NT2/D1 (cell line): ENCODE measurements around the gene LDLRAD3.

Experiments used
- DNase-seq: peaks from one replicate; pipeline ENCODE4 v3.0.0-alpha.2; 2011; ENCODE audit warnings: low read depth, low spot score
- H3K27me3 ChIP-seq: 2 replicates; pipeline ENCODE4 v1.6.0; 2011; ENCODE audit warnings: mild to moderate bottlenecking; ENCODE audit not compliant: insufficient read length, insufficient read depth
- H3K36me3 ChIP-seq: 2 replicates; pipeline ENCODE4 v1.6.1; 2011; ENCODE audit warnings: mild to moderate bottlenecking, low read length, mixed read lengths; ENCODE audit not compliant: insufficient read depth, insufficient read length
- H3K4me1 ChIP-seq: 2 replicates; pipeline ENCODE4 v1.5.1; 2011; ENCODE audit not compliant: insufficient read depth, insufficient read length
- H3K4me3 ChIP-seq: 2 replicates; pipeline ENCODE4 v1.5.1; 2011; ENCODE audit warnings: low read depth; ENCODE audit not compliant: insufficient read length
- H3K9ac ChIP-seq: 2 replicates; pipeline ENCODE4 v1.6.0; 2011; ENCODE audit warnings: low read depth; ENCODE audit not compliant: insufficient read length
- H3K9me3 ChIP-seq: 2 replicates; pipeline ENCODE4 v1.5.1; 2011; ENCODE audit warnings: mild to moderate bottlenecking, low read length; ENCODE audit not compliant: insufficient read depth
- SUZ12 ChIP-seq: IDR thresholded peaks from 2 replicates; pipeline ENCODE4 v1.6.1; 2011; ENCODE audit not compliant: insufficient read length, insufficient read depth; ENCODE audit errors: extremely low read depth
- YY1 ChIP-seq: IDR thresholded peaks from 2 replicates; pipeline ENCODE4 v1.6.1; 2011; ENCODE audit not compliant: insufficient read length, insufficient read depth
- ZNF274 ChIP-seq: IDR thresholded peaks from 2 replicates; pipeline ENCODE4 v1.6.1; 2011; ENCODE audit warnings: mild to moderate bottlenecking, low read depth, low read length

Gene LDLRAD3

DNA sequence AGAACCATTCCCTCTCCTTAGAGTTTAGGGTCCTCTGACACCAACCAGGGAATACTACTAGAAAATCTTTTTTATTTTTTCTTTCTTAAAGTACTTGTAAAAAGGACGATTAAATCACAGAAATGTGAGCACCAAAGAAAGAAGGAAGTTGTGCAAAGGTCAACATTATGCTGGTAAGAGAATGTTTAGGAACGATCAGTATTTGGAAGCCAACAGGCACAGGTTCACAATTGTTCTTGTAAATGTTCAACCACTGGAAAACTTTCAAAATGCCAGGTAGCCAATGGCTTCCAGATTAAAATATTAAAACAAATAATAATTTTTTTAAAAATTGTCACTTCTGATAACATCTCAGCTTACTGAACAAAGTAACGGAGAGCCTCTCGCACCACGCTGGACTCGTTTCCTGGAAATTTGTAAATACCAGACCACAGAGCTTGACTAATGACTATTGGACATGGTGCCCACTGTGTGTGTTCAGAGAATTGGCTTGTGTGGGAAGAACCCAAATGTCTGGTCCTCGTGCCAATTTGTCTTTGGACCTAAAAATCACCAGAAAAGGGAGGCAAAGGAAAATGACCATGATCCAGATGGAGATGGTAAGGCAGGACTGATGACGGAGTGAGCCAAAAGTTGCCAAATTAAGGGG lies 324.6 kb downstream of the LDLRAD3 start:
- DNase-seq, result no peak
- no peak overlapping the region for H3K4me3 ChIP-seq
- H3K36me3 ChIP-seq, result peaks cover 19% of the 10 kb centered on the region
- no peaks in the 10 kb centered on the region for H3K27me3 ChIP-seq
- H3K9ac ChIP-seq, result no peak overlapping the region
- H3K4me1 ChIP-seq, result no peaks in the 10 kb centered on the region
- no peaks in the 10 kb centered on the region for H3K9me3 ChIP-seq
- TF ChIP-seq ZNF274 (no peak), YY1 (no peak), SUZ12 (no peak)

DNA sequence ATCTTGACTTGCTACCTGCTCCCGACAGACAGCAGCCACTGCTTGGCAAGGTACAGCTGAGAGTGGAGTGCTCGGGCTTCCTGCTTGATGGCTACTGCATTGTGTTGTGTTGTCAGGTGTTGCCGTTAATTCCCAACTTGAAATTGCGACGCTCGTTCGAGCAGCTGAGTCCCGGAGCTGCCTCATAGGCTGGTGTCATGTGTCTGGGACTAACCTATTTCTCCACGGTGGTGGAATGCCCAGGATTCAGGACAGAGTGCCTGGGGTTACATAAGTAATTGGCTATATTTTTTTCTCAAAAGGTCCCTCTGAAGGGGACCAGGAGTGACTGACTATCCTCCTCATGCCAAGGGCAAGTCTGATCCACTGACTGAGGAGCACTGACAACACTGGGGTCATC lies 326.8 kb downstream of the LDLRAD3 start:
- DNase-seq, result no peak
- H3K4me1 ChIP-seq, result no peaks in the 10 kb centered on the region
- TF ChIP-seq SUZ12 (no peak), YY1 (no peak), ZNF274 (no peak)
- no peak overlapping the region for H3K9ac ChIP-seq
- H3K36me3 ChIP-seq, result peaks cover 32% of the 10 kb centered on the region
- H3K4me3 ChIP-seq, result no peak overlapping the region
- H3K27me3 ChIP-seq, result no peaks in the 10 kb centered on the region
- H3K9me3 ChIP-seq, result no peaks in the 10 kb centered on the region

DNA sequence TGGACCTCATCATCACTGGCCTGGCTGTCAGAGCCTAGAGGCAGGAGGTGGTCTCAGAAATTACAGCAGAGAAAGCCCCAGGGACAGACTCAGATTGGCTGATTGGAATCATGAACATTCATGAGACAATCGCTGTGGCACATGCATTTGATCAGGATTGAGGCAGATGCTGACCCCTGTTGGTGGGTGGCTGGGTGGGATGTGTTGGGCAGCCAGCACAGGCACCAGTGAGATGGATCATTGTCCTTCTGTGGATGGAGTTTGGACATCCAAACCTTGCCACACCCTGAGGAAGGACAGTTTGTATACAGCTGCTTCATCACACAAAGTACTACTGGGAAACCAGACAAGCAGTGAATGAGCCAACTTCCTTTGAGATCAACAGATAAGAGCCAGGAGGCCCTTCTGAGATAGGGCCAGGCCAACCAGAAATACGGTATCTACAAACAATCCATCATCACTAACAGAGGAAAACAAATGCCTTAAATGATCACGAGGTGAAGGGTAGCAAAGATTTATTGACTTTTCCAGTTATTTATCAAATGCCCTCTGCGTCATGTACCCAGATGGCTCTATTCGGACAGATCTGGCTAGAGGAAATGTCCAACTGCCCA lies 328.0 kb downstream of the LDLRAD3 start:
- no peak for DNase-seq

DNA sequence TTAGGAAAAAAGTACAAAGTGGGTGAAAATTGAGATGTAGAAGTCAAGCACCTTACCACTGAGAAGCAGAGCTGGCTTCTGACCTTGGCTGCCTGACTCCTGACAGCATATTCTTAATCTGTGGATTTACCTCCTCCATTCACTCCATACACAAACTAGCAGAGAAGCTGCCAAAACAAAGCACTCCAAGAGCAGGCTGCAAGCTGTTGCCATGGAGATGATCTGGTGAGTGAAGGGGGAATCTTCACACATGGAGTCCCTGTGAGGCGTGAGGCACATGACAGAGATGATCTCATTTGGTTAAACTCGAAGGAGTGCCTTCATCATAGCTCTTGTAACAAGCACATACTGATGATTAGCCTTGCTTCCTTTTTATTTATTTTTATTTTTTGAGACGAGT lies 329.2 kb downstream of the LDLRAD3 start:
- TF ChIP-seq ZNF274 (no peak), SUZ12 (no peak), YY1 (no peak)
- no peak for DNase-seq
- no peaks in the 10 kb centered on the region for H3K4me1 ChIP-seq
- H3K27me3 ChIP-seq, result no peaks in the 10 kb centered on the region
- no peak overlapping the region for H3K9ac ChIP-seq
- H3K9me3 ChIP-seq, result no peaks in the 10 kb centered on the region
- H3K4me3 ChIP-seq, result no peak overlapping the region
- peaks cover 38% of the 10 kb centered on the region for H3K36me3 ChIP-seq

More for the DNA sequence above, 328.0 kb downstream of the LDLRAD3 start:
- no peaks in the 10 kb centered on the region for H3K9me3 ChIP-seq
- H3K9ac ChIP-seq, result no peak overlapping the region
- no peaks in the 10 kb centered on the region for H3K27me3 ChIP-seq
- TF ChIP-seq YY1 (no peak), SUZ12 (no peak), ZNF274 (no peak)
- peaks cover 38% of the 10 kb centered on the region for H3K36me3 ChIP-seq
- H3K4me1 ChIP-seq, result no peaks in the 10 kb centered on the region
- no peak overlapping the region for H3K4me3 ChIP-seq

- Histone ChIP-seq H3K4me3 (no peak overlapping the region), H3K27me3 (no peaks in the 10 kb centered on the region), H3K9me3 (no peaks in the 10 kb centered on the region), H3K36me3 (peaks cover 46% of the 10 kb centered on the region), H3K9ac (no peak overlapping the region), H3K4me1 (no peaks in the 10 kb centered on the region)
- no peak for TF ChIP-seq SUZ12
- TF ChIP-seq YY1, result no peak
- TF ChIP-seq ZNF274, result no peak
- DNase-seq, result no peak
These were observed 330.6 kb downstream of the LDLRAD3 start for GRCh38 chr11:36274414-36274813.

- no peak overlapping the region for H3K4me3 ChIP-seq
- TF ChIP-seq YY1, result no peak
- no peak for TF ChIP-seq SUZ12
- no peak for TF ChIP-seq ZNF274
These were observed 334.8 kb downstream of the LDLRAD3 start for GRCh38 chr11:36278531-36279282.

GRCh38 chr11:36280531-36280930 lies 336.7 kb downstream of the LDLRAD3 start:
- H3K9ac ChIP-seq, result no peak overlapping the region

More at GRCh38 chr11:36278531-36279282, 334.8 kb downstream of the LDLRAD3 start:
- no peak overlapping the region for H3K9ac ChIP-seq
- peaks cover 27% of the 10 kb centered on the region for H3K36me3 ChIP-seq
- H3K9me3 ChIP-seq, result no peaks in the 10 kb centered on the region
- no peaks in the 10 kb centered on the region for H3K27me3 ChIP-seq
- H3K4me1 ChIP-seq, result no peaks in the 10 kb centered on the region
- DNase-seq, result no peak

More at GRCh38 chr11:36280531-36280930, 336.7 kb downstream of the LDLRAD3 start:
- H3K27me3 ChIP-seq, result no peaks in the 10 kb centered on the region
- H3K36me3 ChIP-seq, result peaks cover 16% of the 10 kb centered on the region
- DNase-seq, result no peak
- no peaks in the 10 kb centered on the region for H3K9me3 ChIP-seq
- no peak overlapping the region for H3K4me3 ChIP-seq
- no peaks in the 10 kb centered on the region for H3K4me1 ChIP-seq
- TF ChIP-seq ZNF274 (no peak), YY1 (no peak), SUZ12 (no peak)
